Measurements from ENCODE around the gene KCNF1. TPM values are rescaled to one million over a fixed set of nuclear protein-coding genes. Genes with fewer than 3 reads are reported as not detected.

KCNF1 gene
- total and polyA plus RNA-seq, 2 experiments from 2014 or later, result 0.67 to 0.87 TPM

- no peak for TF ChIP-seq CTCF (IDR thresholded peaks at IDR 0.05; ENCODE audit: poor library complexity)
- TF ChIP-seq EZH2 (IDR thresholded peaks at IDR 0.05; ENCODE audit: borderline replicate concordance), result no peak
- TF ChIP-seq EZH2phosphoT487 (IDR thresholded peaks at IDR 0.05; ENCODE audit: low read depth, severe bottlenecking, unreplicated experiment), result no peak
- H3K4me1 ChIP-seq (ENCODE audit: insufficient read depth), result peaks cover 7% of the 10 kb centered on the region
These were observed 36.6 kb upstream of the KCNF1 start for GRCh38 chr2:10875126-10875525.

GRCh38 chr2:10876394-10876793 is 35.3 kb upstream of the KCNF1 start:
- TF ChIP-seq EZH2 (IDR thresholded peaks at IDR 0.05; ENCODE audit: borderline replicate concordance) (no peak), EZH2phosphoT487 (IDR thresholded peaks at IDR 0.05; ENCODE audit: low read depth, severe bottlenecking, unreplicated experiment) (no peak), CTCF (IDR thresholded peaks at IDR 0.05; ENCODE audit: poor library complexity) (no peak)
- Histone ChIP-seq H3K4me1 (ENCODE audit: insufficient read depth) (peaks cover 7% of the 10 kb centered on the region), H3K27ac (peak overlapping the region; percentile 72), H3K4me2 (no peak overlapping the region), H3K27me3 (no peaks in the 10 kb centered on the region), H3K9me2 (replicated peaks; ENCODE audit: insufficient read depth) (no peaks in the 10 kb centered on the region), H3K36me3 (replicated peaks; ENCODE audit: insufficient read depth, low read depth) (no peaks in the 10 kb centered on the region), H3K79me2 (no peaks in the 10 kb centered on the region), H3K9me3 (ENCODE audit: low read depth) (no peaks in the 10 kb centered on the region), H3K4me3 (no peak overlapping the region), H2AFZ (no peak overlapping the region), H4K20me1 (ENCODE audit: insufficient read depth, poor library complexity, severe bottlenecking) (no peaks in the 10 kb centered on the region)
- WGBS (ENCODE audit: low lambda C conversion rate, missing lambda C conversion rate), result 49% methylated on average over 3 of the region's 3 CpGs
- DNase-seq (ENCODE audit: low spot score), result no peak

More at GRCh38 chr2:10875126-10875525, 36.6 kb upstream of the KCNF1 start:
- Histone ChIP-seq H3K9me3 (ENCODE audit: low read depth) (no peaks in the 10 kb centered on the region), H3K27me3 (no peaks in the 10 kb centered on the region), H3K4me2 (no peak overlapping the region), H4K20me1 (ENCODE audit: insufficient read depth, poor library complexity, severe bottlenecking) (no peaks in the 10 kb centered on the region), H3K79me2 (no peaks in the 10 kb centered on the region), H2AFZ (no peak overlapping the region), H3K4me3 (no peak overlapping the region), H3K27ac (no peak overlapping the region), H3K9me2 (replicated peaks; ENCODE audit: insufficient read depth) (no peaks in the 10 kb centered on the region), H3K36me3 (replicated peaks; ENCODE audit: insufficient read depth, low read depth) (no peaks in the 10 kb centered on the region)
- 86% methylated on average over 3 of the region's 3 CpGs for WGBS (ENCODE audit: low lambda C conversion rate, missing lambda C conversion rate)
- DNase-seq (ENCODE audit: low spot score), result no peak

GRCh38 chr2:10876963-10877362 is 34.8 kb upstream of the KCNF1 start:
- Histone ChIP-seq H3K9me2 (replicated peaks; ENCODE audit: insufficient read depth) (no peaks in the 10 kb centered on the region), H3K4me1 (ENCODE audit: insufficient read depth) (peaks cover 7% of the 10 kb centered on the region), H3K79me2 (no peaks in the 10 kb centered on the region), H3K4me3 (no peak overlapping the region), H2AFZ (no peak overlapping the region), H3K9me3 (ENCODE audit: low read depth) (no peaks in the 10 kb centered on the region), H4K20me1 (ENCODE audit: insufficient read depth, poor library complexity, severe bottlenecking) (no peaks in the 10 kb centered on the region), H3K27ac (peak overlapping the region; percentile 72), H3K27me3 (no peaks in the 10 kb centered on the region), H3K36me3 (replicated peaks; ENCODE audit: insufficient read depth, low read depth) (no peaks in the 10 kb centered on the region), H3K4me2 (peak overlapping the region; percentile 40)
- DNase-seq (ENCODE audit: low spot score), result peak; percentile 64
- 66% methylated on average over 2 of the region's 2 CpGs for WGBS (ENCODE audit: low lambda C conversion rate, missing lambda C conversion rate)
- no peak for TF ChIP-seq EZH2 (IDR thresholded peaks at IDR 0.05; ENCODE audit: borderline replicate concordance)
- TF ChIP-seq EZH2phosphoT487 (IDR thresholded peaks at IDR 0.05; ENCODE audit: low read depth, severe bottlenecking, unreplicated experiment), result no peak
- no peak for TF ChIP-seq CTCF (IDR thresholded peaks at IDR 0.05; ENCODE audit: poor library complexity)
